Stimulated activated CD4-positive, alpha-beta T cell treated with anti-CD3 and anti-CD28 coated beads, Interleukin-1b, Interleukin-23, amount 100 ng/mL, for 4 hours (primary cell): ENCODE data around the gene SERINC5.

Experiments used
- DNase-seq, 2 donors: peaks; one replicate each; pipeline ENCODE4 v3.0.0-alpha.2; 2020; ENCODE audit warnings: low read depth in 2 of 2

Gene SERINC5

DNA sequence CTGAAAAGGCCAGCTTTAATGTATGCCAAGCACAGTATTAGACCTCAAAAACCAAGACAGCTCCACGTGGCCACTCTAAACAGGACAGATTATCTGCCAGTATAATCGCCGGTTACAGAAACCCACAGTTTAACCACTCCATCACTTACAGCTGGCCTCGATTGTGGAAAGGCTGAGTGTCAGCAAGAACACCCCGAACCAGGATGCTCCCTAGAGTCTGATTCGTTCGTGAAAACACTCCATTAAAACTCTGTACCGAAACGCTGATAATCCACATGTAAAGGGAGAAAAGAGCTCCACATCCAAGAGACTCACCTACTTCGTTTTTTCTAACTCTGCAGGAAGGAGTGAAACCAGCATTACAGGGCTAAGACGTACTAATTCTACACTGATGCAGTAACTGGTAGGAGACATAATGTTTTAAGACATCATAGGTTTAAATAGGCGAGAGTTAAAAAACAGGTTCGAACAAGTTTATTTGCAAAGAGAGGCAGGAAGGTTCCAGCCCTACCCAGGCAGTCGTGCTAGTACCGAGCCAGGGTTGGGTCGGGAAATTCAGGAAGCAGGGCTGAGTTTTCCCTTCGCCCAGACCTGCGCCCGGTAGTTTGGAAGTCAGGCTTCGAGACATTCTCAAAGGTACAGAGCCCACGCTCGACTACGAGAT is 949 bp downstream of the SERINC5 start:
- no peak for DNase-seq

DNA sequence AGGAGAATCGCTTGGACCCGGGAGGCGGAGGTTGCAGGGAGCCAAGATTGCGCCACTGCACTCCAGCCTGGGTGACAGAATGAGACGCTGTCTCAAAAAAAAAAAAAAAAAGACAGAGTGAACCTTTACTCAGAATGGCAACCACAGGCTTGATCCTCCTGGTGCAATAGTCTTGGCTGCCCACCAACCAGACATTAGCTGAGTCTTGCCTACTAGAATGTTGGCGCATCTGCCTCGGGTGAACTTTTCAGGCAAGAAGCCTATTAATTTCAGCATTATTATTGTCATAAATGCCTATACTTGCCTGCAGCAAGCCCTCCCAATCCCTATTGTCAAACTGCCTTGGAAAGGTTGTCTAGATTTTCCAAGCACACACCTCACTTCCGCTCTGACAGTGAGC is 4.2 kb downstream of the SERINC5 start:
- no peak for DNase-seq

DNA sequence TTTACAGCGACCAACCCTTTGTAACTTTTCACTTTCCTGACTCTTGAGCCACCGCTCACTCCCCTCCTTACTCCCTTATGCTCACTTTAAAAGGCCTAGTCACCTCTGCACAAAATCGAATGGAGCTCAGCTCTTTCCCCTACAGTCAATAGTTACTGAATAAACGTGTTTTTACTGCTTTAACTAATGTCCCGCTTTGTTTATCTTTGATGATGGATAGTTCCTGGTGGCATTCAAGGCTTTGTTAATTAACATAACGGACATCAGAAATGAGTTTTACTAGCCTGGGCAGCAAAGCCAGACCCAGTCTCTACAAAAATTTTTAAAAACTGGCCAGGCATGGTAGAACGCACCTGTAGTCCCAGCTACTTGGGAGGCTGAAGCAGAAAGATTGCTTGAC is 5.0 kb downstream of the SERINC5 start:
- DNase-seq: no peak

DNA sequence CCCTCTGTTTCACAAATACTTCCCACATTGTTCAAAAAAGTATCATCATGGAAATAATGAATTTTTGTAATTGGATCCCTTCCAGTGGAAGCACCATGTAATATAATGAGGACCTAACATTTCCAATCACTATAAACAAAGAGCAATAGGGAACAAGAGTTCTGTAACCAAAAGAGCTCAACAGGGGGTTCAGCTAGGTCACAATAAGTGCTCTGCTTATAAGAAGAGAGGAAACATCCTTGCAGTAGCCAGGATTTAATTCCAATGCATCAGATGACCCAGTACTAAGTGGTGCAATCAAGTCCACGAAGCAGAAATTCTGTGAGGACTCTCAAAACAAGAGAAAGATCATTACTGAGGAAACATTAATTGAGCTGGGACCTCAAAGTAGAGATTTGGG is 5.9 kb downstream of the SERINC5 start:
- DNase-seq: no peak

DNA sequence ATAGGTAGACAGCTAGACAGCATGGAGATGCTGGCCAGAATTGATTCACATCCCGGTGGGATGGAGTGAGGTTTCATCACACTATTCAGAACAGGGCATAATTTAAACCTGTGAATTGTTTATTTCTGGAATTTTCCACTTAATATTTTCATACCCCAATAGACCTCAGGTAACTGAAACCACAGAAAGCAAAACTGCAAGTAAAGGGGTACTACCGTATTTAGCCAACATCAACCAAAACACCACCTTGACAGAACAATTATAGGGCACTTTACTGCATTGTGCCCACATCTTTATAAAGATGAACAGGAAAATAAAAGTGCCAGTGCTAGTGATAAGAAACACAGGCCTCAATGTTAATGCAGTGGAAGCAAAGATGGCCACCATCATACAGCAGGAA is 7.5 kb downstream of the SERINC5 start:
- DNase-seq: no peak

DNA sequence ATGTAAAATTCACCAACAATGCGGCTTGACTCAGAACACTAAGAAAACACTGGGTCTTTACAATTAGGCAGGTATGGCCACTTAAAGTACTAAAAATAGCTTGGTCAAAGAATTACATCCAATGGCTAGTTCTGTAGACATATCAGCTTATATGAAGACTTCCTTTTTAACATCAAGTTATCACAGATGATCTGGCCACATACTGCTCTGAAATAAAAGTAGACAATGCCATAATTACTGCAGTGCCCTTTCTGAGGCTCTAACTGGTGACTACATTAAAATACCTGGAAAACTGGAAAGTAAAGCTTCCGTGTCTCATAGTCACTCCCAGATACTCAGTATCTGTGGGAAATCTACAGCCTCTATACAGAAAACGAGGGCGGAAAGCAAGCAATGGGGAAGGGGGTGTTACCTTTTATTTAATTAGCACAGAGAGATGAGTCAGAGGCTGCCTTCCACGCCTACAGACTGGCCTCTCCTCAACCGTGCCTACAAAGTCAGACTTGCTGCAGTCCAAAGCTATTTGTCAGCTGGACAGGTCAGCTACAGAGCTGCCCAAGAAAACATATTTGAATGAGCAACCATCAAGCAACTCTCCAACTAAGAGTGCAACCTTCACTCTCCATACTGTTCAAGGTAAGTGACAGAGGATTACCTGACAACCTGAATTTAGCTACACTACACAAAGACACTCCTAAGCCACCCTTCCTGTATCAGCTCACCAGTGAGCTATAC is 8.7 kb downstream of the SERINC5 start:
- DNase-seq: no peak

- DNase-seq: no peak
Measured at GRCh38 chr5:80246001-80246758, 9.7 kb downstream of the SERINC5 start.

DNA sequence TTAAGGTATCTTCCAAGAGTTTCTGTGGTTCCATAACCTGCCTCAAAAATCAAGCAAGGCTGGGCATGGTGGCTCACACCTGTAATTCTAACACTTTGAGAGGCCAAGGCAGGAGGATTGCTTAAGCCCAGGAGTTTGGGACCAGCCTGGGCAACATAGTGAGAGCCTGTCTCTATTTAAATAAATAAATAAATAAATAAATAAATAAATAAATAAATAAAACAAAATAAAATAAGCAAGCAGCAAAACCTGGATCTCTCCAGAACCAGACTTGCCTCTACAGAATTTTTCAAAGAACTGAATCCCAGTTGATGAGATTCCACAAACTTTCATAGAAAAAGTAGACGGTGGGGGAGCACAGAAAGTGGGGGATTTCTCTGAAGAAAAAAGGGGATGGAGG is 12.3 kb downstream of the SERINC5 start:
- no peak for DNase-seq

DNA sequence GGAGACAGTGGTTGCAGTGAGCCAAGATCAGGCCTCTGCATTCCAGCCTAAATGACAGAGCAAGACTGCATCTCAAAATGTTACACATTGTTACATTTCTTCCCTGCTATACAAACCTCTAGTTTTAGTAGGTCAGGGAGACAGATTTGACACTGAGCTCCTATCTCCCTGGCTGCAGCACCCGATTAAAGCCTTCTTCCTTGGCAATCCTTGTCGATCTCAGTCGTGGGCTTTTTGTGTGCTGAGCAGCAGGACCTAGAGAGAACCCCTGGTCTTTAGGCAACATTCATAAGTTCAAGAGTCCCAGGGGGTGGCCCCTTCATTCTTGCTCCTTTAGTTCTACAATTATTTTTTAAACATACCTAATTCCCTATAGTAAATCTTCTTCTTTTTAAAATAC is 13.0 kb downstream of the SERINC5 start:
- DNase-seq: no peak

GRCh38 chr5:80240368-80240986 is 15.4 kb downstream of the SERINC5 start:
- DNase-seq: no peak

DNA sequence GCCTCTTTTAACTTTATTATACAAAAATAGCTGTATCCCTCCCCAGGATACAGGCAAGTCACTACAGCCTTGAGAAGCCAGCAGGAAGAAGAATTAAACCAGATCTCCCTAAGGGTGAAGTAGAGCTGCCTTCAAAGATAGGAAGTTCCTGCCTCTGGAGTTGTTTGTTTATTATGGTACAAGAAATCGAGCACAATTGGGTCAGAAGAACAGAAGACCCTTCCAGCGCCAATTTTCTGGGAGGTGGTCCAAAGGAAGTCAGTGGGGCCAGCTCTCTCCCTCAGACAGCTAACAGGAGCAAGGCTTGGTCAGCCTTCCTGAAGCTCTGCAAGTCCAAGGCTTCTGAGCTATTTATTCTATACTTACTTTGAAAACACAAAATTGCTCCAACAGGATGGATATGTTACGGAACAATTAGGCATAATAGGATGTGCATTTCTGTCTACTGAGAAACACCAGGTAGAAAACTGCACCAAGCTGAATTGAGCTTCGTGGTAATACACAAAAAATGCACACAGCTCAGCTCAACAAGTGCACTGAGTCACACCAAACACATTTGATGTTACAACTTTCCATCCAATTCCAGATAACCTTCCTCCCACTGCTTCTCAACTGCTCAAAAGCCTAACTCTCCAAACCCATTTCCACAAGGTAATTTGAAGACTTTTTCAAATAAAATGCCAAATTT is 16.0 kb downstream of the SERINC5 start:
- DNase-seq: no peak

- no peak for DNase-seq
Measured at GRCh38 chr5:80238778-80239679, 16.8 kb downstream of the SERINC5 start.

DNA sequence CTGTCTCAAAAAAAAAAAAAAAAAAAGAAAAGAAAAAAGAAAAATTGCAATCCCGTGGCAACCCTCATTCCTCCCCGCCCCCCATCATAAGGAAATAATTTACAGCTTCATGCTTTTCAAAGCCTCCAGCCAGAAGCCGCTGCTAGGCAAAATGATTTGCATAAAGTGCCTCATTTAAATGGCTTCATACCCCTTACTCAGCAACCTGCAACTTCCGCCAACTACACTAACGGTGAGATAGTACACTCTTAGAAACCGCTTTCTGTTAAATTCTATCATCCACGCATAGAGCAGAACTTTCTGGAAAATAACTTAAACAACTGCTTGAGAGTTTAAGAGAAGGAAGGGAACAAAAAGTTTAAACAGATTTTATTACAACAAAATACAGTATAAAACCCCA is 17.8 kb downstream of the SERINC5 start:
- DNase-seq: no peak

DNA sequence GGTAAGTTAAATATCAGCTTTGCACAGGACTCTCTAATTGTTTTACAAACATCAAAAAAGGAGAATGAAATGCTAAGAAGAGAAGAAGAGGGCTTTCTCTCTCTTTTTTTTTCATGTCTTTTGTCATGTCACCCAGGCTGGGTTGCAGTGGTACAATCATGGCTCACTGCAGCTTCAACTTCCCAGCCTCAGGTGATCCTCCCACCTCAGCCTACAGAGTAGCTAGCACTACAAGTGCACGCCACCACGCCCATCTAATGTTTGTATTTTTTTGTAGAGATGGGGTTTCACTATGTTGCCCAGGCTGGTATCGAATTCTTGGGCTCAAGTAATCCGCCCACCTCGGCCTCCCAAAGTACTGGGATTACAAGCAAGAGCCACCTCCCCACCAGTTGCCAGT is 18.6 kb downstream of the SERINC5 start:
- no peak for DNase-seq

DNA sequence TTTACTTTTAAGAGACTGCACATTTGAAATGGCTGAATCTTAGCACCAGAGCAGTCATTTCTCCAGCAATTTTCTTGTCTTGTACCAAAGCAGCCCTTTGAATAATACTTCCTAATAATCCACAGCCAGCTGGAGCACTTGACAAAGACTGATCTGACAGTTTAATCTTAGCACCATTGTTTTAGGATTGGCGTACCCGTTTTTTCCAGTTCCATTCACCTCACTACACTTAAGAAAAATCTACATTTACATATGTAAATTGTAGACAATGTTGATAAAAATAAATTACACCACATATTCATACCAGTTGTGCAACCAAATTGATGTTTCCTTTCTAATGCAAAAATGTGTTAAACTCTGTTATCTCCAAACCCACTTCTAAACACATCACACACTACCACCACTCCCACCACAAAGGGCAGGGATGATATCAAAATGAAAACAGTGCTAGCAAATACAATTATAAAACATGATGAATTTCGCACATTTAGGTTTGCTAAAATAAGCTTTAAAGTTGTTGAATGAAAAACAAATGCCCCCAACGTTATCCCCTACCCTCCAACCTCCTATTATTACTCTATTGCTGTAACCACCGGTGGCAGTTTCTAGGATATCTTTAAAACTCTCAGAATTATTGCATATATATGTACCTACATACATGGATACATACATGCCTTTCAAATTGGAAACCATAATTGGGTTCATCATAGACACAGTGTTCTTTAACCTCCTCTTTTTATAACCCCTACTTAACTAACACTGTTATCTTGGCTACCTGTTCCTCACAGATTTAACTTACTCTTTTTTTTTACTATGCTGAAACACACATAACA is 21.5 kb downstream of the SERINC5 start:
- no peak for DNase-seq

GRCh38 chr5:80231693-80232092 is 24.2 kb downstream of the SERINC5 start:
- no peak for DNase-seq

- no peak for DNase-seq
Measured at GRCh38 chr5:80231243-80231642, 24.6 kb downstream of the SERINC5 start.

DNA sequence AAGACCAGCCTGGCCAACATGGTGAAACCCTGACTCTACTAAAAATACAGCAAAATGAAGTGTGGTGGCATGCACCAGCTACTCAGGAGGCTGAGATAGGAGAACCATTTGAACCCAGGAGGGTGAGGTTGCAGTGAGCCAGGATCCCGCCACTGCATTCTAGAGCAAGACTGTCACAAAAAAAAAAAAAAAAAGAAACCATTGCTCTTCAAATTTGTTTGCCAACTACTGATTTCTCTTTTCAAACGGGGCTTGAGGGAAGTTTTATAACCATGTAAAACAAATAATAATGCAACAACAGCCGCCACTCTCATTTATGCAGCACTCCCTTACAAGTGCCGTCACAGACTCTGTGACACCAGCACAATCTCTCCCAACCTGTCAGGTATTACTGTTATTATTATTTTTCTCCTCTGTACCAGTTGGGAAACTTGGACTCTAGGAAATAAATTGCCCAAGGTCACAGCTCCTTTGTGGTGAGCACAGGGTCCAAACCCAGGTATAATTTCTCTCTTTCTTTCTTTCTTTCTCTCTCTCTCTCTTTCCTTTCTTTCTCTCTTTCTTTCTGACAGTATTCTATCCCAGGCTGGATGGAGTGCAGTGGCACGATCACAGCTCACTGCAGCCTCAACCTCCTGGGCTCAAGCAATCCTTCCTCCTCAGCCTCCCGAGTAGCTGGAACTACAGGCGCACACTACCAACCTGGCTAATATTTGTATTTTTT is 25.4 kb downstream of the SERINC5 start:
- no peak for DNase-seq

- no peak for DNase-seq
Measured at GRCh38 chr5:80229902-80230255, 26.0 kb downstream of the SERINC5 start.
